ENCODE data around the gene FOXN1. TPM values are rescaled to one million over a fixed set of nuclear protein-coding genes. Genes with fewer than 3 reads are reported as not detected.
A peak's percentile ranks its signal among the peaks of the same experiment; 100 is the strongest.

Gene FOXN1
- total and polyA plus RNA-seq, 2 of the 13 experiments (the other 11 are each of a cell fraction or from before 2014, with no cell fraction given): 0.01 TPM; not detected in 1

DNA sequence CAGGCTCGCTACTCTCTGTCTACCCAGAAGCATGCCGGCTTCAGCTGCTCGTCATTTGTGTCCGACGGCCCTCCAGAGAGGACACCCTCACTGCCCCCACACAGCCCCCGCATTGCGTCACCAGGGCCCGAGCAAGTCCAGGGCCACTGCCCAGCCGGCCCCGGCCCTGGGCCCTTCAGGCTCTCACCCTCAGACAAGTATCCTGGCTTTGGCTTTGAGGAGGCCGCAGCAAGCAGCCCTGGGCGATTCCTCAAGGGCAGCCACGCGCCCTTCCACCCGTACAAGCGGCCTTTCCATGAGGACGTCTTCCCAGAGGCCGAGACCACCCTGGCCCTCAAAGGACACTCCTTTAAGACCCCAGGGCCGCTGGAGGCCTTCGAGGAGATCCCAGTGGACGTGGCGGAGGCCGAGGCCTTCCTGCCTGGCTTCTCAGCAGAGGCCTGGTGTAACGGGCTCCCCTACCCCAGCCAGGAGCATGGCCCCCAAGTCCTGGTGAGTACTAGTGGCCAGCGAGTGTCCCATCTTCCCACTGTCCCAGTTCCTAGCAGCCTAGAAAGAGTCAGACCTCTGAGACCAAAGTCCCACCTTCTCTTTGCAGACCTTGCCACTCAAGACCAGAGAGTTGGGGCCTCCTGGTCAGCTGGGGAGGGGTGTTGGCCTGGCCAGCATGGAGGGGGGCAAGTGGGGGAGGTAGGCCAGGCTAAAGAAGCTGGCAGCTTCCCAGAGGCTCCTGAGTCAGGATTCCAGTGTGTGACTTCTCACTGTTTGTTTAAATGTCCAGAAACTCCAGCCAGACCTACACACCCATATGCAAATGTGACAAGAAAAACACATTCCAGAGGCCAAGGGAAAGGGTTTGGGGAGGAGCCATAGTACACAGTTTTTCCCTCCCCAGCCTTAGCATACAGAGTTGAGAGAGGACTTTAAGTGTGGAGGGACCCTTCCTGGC lies 18.6 kb downstream of the FOXN1 start (continued):
- TF ChIP-seq, protein P1, sequence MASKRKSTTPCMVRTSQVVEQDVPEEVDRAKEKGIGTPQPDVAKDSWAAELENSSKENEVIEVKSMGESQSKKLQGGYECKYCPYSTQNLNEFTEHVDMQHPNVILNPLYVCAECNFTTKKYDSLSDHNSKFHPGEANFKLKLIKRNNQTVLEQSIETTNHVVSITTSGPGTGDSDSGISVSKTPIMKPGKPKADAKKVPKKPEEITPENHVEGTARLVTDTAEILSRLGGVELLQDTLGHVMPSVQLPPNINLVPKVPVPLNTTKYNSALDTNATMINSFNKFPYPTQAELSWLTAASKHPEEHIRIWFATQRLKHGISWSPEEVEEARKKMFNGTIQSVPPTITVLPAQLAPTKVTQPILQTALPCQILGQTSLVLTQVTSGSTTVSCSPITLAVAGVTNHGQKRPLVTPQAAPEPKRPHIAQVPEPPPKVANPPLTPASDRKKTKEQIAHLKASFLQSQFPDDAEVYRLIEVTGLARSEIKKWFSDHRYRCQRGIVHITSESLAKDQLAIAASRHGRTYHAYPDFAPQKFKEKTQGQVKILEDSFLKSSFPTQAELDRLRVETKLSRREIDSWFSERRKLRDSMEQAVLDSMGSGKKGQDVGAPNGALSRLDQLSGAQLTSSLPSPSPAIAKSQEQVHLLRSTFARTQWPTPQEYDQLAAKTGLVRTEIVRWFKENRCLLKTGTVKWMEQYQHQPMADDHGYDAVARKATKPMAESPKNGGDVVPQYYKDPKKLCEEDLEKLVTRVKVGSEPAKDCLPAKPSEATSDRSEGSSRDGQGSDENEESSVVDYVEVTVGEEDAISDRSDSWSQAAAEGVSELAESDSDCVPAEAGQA (IDR thresholded peaks at IDR 0.05; ENCODE audit: low read depth): no peak
- TF ChIP-seq, protein P1 (CRISPR knock-in tag; IDR thresholded peaks at IDR 0.05; ENCODE audit: borderline replicate concordance): no peak
- TF ChIP-seq TBP (CRISPR knock-in tag; IDR thresholded peaks at IDR 0.05) (no peak), NFATC3 (CRISPR knock-in tag; IDR thresholded peaks at IDR 0.05) (no peak), ZFP62 (CRISPR knock-in tag; IDR thresholded peaks at IDR 0.05) (no peak), POLR2AphosphoS5 (IDR thresholded peaks at IDR 0.05; ENCODE audit: low read depth, low read length) (no peak), ZNF567 (CRISPR knock-in tag; IDR thresholded peaks at IDR 0.05; ENCODE audit: borderline replicate concordance) (no peak), ZNF629 (CRISPR knock-in tag; conservative IDR thresholded peaks at IDR 0.05) (no peak), SOX13 (IDR thresholded peaks at IDR 0.05) (no peak), SOX13 (CRISPR knock-in tag; conservative IDR thresholded peaks at IDR 0.05 in 1 of 2, IDR thresholded peaks at IDR 0.05 in 1 of 2) (no peak), FLYWCH1 (CRISPR knock-in tag; IDR thresholded peaks at IDR 0.05) (no peak), ISX (CRISPR knock-in tag; conservative IDR thresholded peaks at IDR 0.05) (no peak)
- TF ChIP-seq, protein P2, sequence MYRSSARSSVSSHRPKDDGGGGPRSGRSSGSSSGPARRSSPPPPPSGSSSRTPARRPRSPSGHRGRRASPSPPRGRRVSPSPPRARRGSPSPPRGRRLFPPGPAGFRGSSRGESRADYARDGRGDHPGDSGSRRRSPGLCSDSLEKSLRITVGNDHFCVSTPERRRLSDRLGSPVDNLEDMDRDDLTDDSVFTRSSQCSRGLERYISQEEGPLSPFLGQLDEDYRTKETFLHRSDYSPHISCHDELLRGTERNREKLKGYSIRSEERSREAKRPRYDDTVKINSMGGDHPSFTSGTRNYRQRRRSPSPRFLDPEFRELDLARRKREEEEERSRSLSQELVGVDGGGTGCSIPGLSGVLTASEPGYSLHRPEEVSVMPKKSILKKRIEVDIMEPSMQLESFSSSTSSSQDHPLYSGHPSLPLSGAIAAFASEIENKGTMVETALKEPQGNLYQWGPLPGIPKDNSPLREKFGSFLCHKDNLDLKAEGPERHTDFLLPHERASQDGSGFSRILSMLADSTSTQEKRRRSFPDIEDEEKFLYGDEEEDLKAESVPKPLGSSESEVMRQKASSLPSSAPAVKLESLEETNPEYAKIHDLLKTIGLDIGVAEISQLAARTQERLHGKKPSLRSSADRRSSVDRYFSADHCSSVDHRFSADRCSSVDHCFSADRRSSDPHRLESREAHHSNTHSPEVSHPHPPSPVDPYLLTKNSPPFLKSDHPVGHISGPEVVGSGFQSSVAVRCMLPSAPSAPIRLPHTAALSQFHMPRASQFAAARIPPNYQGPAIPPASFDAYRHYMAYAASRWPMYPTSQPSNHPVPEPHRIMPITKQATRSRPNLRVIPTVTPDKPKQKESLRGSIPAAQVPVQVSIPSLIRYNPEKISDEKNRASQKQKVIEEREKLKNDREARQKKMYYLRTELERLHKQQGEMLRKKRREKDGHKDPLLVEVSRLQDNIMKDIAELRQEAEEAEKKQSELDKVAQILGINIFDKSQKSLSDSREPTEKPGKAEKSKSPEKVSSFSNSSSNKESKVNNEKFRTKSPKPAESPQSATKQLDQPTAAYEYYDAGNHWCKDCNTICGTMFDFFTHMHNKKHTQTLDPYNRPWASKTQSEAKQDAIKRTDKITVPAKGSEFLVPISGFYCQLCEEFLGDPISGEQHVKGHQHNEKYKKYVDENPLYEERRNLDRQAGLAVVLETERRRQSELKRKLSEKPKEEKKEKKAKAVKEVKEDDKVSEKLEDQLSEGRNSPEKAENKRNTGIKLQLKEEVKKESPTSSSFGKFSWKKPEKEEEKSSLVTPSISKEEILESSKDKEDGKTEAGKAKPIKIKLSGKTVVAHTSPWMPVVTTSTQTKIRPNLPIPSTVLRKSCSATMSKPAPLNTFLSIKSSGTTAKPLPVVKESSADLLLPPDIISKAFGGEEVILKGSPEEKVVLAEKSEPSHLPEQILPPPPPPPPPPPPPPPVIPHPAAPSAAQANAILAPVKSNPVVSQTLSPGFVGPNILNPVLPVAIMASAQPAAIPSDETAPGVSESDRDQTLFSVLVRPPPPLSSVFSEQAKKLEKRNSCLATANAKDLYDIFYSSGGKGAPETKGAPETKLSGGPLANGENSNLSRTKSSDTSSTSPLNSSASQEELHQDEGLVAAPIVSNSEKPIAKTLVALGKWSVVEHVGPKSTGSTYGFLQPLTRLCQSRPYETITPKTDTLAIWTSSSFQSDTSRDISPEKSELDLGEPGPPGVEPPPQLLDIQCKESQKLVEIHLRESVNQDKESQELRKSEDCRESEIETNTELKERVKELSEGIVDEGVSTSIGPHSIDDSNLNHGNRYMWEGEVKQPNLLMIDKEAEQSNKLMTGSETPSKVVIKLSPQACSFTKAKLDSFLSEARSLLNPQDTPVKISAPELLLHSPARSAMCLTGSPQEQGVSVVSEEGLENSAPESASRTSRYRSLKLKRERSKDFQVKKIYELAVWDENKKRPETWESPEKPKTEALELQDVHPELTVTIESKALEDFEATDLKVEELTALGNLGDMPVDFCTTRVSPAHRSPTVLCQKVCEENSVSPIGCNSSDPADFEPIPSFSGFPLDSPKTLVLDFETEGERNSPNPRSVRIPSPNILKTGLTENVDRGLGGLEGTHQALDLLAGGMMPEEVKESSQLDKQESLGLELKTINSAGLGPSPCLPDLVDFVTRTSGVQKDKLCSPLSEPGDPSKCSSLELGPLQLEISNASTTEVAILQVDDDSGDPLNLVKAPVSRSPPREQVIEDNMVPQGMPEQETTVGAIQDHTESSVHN (CRISPR knock-in tag; IDR thresholded peaks at IDR 0.05): no peak
- TF ChIP-seq, protein P3, sequence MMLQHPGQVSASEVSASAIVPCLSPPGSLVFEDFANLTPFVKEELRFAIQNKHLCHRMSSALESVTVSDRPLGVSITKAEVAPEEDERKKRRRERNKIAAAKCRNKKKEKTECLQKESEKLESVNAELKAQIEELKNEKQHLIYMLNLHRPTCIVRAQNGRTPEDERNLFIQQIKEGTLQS (CRISPR knock-in tag; IDR thresholded peaks at IDR 0.05): 0 out of 2 replicates have a peak, but pooled peaks have one; percentile 37

Measured in HepG2 (cell line).